Neural cell (in vitro differentiated cells): Measurements from ENCODE around the gene SARS1. TPM values are rescaled to one million over a fixed set of nuclear protein-coding genes. Genes with fewer than 3 reads are reported as not detected.

Source experiments
- H2AFZ ChIP-seq: fragments of 200-600, 300-800 bp; sonication (generic), shearing (Covaris generic); 2 replicates; pipeline ENCODE4 v1.6.0; 2014; ENCODE audit warnings: low read depth, mild to moderate bottlenecking, antibody characterized with exemption, low read length, moderate library complexity
- H3F3A ChIP-seq: fragments of 200-600 bp; shearing (Covaris generic); 2 replicates; pipeline ENCODE4 v1.6.1; 2016; ENCODE audit warnings: mild to moderate bottlenecking, moderate library complexity, mixed read lengths, antibody characterized with exemption, low read length; ENCODE audit not compliant: insufficient read depth, poor library complexity, severe bottlenecking
- H3K27ac ChIP-seq: fragments of 200-600, 300-800 bp; sonication (generic), shearing (Covaris generic); 2 replicates; pipeline ENCODE4 v1.5.1; 2014; ENCODE audit warnings: mild to moderate bottlenecking, low read length, moderate library complexity
- H3K27me3 ChIP-seq: fragments of 300-800, 200-600 bp; sonication (generic), shearing (Covaris generic); 2 replicates; pipeline ENCODE4 v1.6.0; 2014; ENCODE audit warnings: mild to moderate bottlenecking, low read depth, low read length, moderate library complexity; ENCODE audit not compliant: insufficient read depth
- H3K36me3 ChIP-seq: fragments of 300-800, 200-600 bp; sonication (generic), shearing (Covaris generic); 2 replicates; pipeline ENCODE4 v1.5.1; 2014; ENCODE audit warnings: mild to moderate bottlenecking, antibody characterized with exemption, low read length, moderate library complexity; ENCODE audit not compliant: insufficient read depth
- H3K4me2 ChIP-seq: fragments of 300-800, 200-600 bp; sonication (generic), shearing (Covaris generic); 2 replicates; pipeline ENCODE4 v1.6.0; 2014; ENCODE audit warnings: mild to moderate bottlenecking, low read length
- H3K4me3 ChIP-seq: fragments of 300-800, 200-600 bp; sonication (generic), shearing (Covaris generic); 2 replicates; pipeline ENCODE4 v1.5.1; 2014; ENCODE audit warnings: mild to moderate bottlenecking, low read length, moderate library complexity
- H3K79me2 ChIP-seq: fragments of 200-600 bp; shearing (Covaris generic); replicated peaks from 2 replicates; pipeline ENCODE4 v1.6.0; 2014; ENCODE audit warnings: mild to moderate bottlenecking, low read length, moderate library complexity; ENCODE audit not compliant: insufficient read depth
- H3K9ac ChIP-seq: fragments of 300-800, 200-600 bp; sonication (generic), shearing (Covaris generic); 2 replicates; pipeline ENCODE4 v1.6.1; 2016; ENCODE audit warnings: mild to moderate bottlenecking, low read length, mixed read lengths
- H3K9me2 ChIP-seq: fragments of 200-600 bp; shearing (Covaris generic); 2 replicates; pipeline ENCODE4 v1.6.1; 2016; ENCODE audit warnings: mild to moderate bottlenecking, low read length, mixed read lengths; ENCODE audit not compliant: insufficient read depth
- H3K9me3 ChIP-seq: fragments of 200-600, 300-800 bp; sonication (generic), shearing (Covaris generic); 2 replicates; pipeline ENCODE4 v1.6.1; 2016; ENCODE audit warnings: mild to moderate bottlenecking, mixed run types, low read length, moderate library complexity, mixed read lengths
- H4K20me1 ChIP-seq: fragments of 200-600 bp; shearing (Covaris generic); 2 replicates; pipeline ENCODE4 v1.6.1; 2016; ENCODE audit warnings: mild to moderate bottlenecking, mixed run types; ENCODE audit not compliant: insufficient read depth
- CTCF ChIP-seq: fragments of 450-650 bp; IDR thresholded peaks from 2 replicates; pipeline ENCODE4 v1.5.1; 2014; ENCODE audit warnings: antibody characterized with exemption, mild to moderate bottlenecking, moderate library complexity; ENCODE audit not compliant: poor library complexity, severe bottlenecking
- EP300 ChIP-seq: fragments of 450-650 bp; conservative IDR thresholded peaks from 2 replicates; pipeline ENCODE4 v1.6.1; 2014; ENCODE audit warnings: antibody characterized with exemption, mild to moderate bottlenecking, moderate library complexity; ENCODE audit not compliant: poor library complexity, severe bottlenecking
- EZH2 ChIP-seq: fragments of 200-600, 300-800 bp; shearing (Covaris generic), sonication (generic); IDR thresholded peaks from 2 replicates; pipeline ENCODE4 v1.6.1; 2014; ENCODE audit warnings: antibody characterized with exemption, low read length, borderline replicate concordance, mild to moderate bottlenecking; ENCODE audit not compliant: insufficient read depth, poor library complexity, severe bottlenecking
- MXI1 ChIP-seq: fragments of 450-650 bp; conservative IDR thresholded peaks from 2 replicates; pipeline ENCODE4 v1.6.1; 2014; ENCODE audit warnings: antibody characterized with exemption, mild to moderate bottlenecking; ENCODE audit not compliant: poor library complexity, severe bottlenecking
- POLR2AphosphoS5 ChIP-seq: IDR thresholded peaks from 2 replicates; pipeline ENCODE4 v1.6.1; 2012
- RAD21 ChIP-seq: fragments of 450-650 bp; conservative IDR thresholded peaks from 2 replicates; pipeline ENCODE4 v1.6.1; 2014; ENCODE audit warnings: antibody characterized with exemption, mild to moderate bottlenecking, moderate library complexity
- REST ChIP-seq: IDR thresholded peaks from 2 replicates; pipeline ENCODE4 v1.6.1; 2012; ENCODE audit warnings: borderline replicate concordance
- SMC3 ChIP-seq: fragments of 450-650 bp; conservative IDR thresholded peaks from 2 replicates; pipeline ENCODE4 v1.6.1; 2014; ENCODE audit warnings: antibody characterized with exemption, mild to moderate bottlenecking, moderate library complexity; ENCODE audit not compliant: poor library complexity
- TAF1 ChIP-seq: IDR thresholded peaks from 2 replicates; pipeline ENCODE4 v1.6.1; 2012; ENCODE audit warnings: low read depth
- polyA plus RNA-seq: library from polyadenylated mRNA; depleted of rRNA; stranded (reverse); fragments of >200 nt; gene quantifications from 2 replicates; pipeline ENCODE4 v1.2.3, GENCODE V29; 2014

The SARS1 gene
- polyA plus RNA-seq, 1 donor from 2014 or later, result 281 TPM

GRCh38 chr1:109272831-109273547 is 59.3 kb downstream of the SARS1 start:
- Histone ChIP-seq H3K9ac (no peak overlapping the region), H3K27ac (no peak overlapping the region), H3K36me3 (no peaks in the 10 kb centered on the region), H3K4me2 (no peak overlapping the region), H2AFZ (no peak overlapping the region), H3K9me2 (no peaks in the 10 kb centered on the region), H3K4me3 (no peak overlapping the region), H3F3A (no peaks in the 10 kb centered on the region), H3K79me2 (no peaks in the 10 kb centered on the region), H3K9me3 (no peaks in the 10 kb centered on the region), H3K27me3 (no peaks in the 10 kb centered on the region), H4K20me1 (no peaks in the 10 kb centered on the region)
- TF ChIP-seq SMC3 (no peak), REST (no peak), RAD21 (no peak), CTCF (no peak), EZH2 (no peak), MXI1 (no peak), POLR2AphosphoS5 (no peak), EP300 (no peak), TAF1 (no peak)

- Histone ChIP-seq H3K4me3 (no peak overlapping the region), H2AFZ (no peak overlapping the region), H3F3A (no peaks in the 10 kb centered on the region), H3K4me2 (no peak overlapping the region), H4K20me1 (no peaks in the 10 kb centered on the region), H3K36me3 (no peaks in the 10 kb centered on the region), H3K9me3 (no peaks in the 10 kb centered on the region), H3K27me3 (no peaks in the 10 kb centered on the region), H3K9ac (no peak overlapping the region), H3K27ac (no peak overlapping the region), H3K79me2 (no peaks in the 10 kb centered on the region), H3K9me2 (no peaks in the 10 kb centered on the region)
- no peak for TF ChIP-seq CTCF
- no peak for TF ChIP-seq REST
- TF ChIP-seq TAF1, result no peak
- TF ChIP-seq POLR2AphosphoS5, result no peak
- no peak for TF ChIP-seq EZH2
These were observed 60.0 kb downstream of the SARS1 start for GRCh38 chr1:109273570-109274288.
